K562 (cell line): ENCODE results near the gene TMEM11. TPM values are rescaled to one million over a fixed set of nuclear protein-coding genes. Genes with fewer than 3 reads are reported as not detected.

ENCODE experiments used
- ATAC-seq: fragments of 200-7000 bp; cut with Tn5 transposase; 3 replicates; pipeline ENCODE4 v1.9.1; 2020; ENCODE audit warnings: moderate library complexity
- BruUV-seq: library from RNA; stranded (reverse); fragments of 400-500 nt; replicated peaks from 2 replicates; lab custom pipeline; 2021; lab: Mats Ljungman, UMichigan
- CTCF ChIA-PET: fragments of 300-600 bp; formaldehyde crosslinking; extraction: SDS; loops from one replicate; lab custom pipeline; 2021; ENCODE audit warnings: low intra/inter-chr PET ratio; lab: Yijun Ruan, JAX
- POLR2A ChIA-PET: fragments of 300-600, 350-650 bp; sonication (Branson Sonifier 250); formaldehyde crosslinking; extraction: SDS; loops from one replicate; lab custom pipeline; 2021; ENCODE audit warnings: antibody characterized with exemption, inconsistent platforms; lab: Yijun Ruan, JAX
- DNase-seq, 4 experiments: peaks; one replicate each; pipeline versions ENCODE4 v3.0.0 to v3.0.0-alpha.2; 2011 to 2018; ENCODE audit warnings: low spot score in 3 of 4, mixed read lengths in 3 of 4; ENCODE audit errors: extremely low read depth in 1 of 4
- FAIRE-seq: peaks from 2 replicates; lab custom pipeline; 2011; peaks lifted over from hg19 to GRCh38; lab: Jason Lieb, UNC
- H2AFZ ChIP-seq: 2 replicates; pipeline ENCODE4 v1.6.0; 2011; ENCODE audit warnings: low read depth, low read length, control low read depth, inconsistent platforms
- H3K27ac ChIP-seq: fragments of 200-600 bp; 3 replicates; pipeline ENCODE4 v1.8.0; 2011; ENCODE audit warnings: low read depth, mild to moderate bottlenecking, control low read depth, inconsistent platforms, low read length, moderate library complexity, mixed read lengths; ENCODE audit errors: extremely low read depth
- H3K27me3 ChIP-seq, 2 experiments: fragments of 300-600 bp in 1 of 2; 2 replicates in 1 of 2; 3 replicates in 1 of 2; pipeline versions ENCODE4 v1.6.0 to v1.8.0; 2011; ENCODE audit warnings: inconsistent platforms in 2 of 2, low read length in 2 of 2, mild to moderate bottlenecking in 1 of 2, mixed read lengths in 1 of 2, moderate library complexity in 1 of 2; ENCODE audit not compliant: control insufficient read depth in 2 of 2, insufficient read depth in 2 of 2
- H3K36me3 ChIP-seq: fragments of 300-600 bp; 3 replicates; pipeline ENCODE4 v1.8.0; 2011; ENCODE audit warnings: mild to moderate bottlenecking, low read length, inconsistent platforms; ENCODE audit not compliant: control insufficient read depth, insufficient read depth
- H3K4me1 ChIP-seq, 2 experiments: fragments of 200-600 bp in 1 of 2; replicated peaks in 1 of 2; 2 replicates in 1 of 2; 3 replicates in 1 of 2; pipeline versions ENCODE4 v1.5.1 to v1.8.0; 2011; ENCODE audit warnings: inconsistent platforms in 2 of 2, low read length in 2 of 2, mild to moderate bottlenecking in 1 of 2, mixed read lengths in 1 of 2, moderate library complexity in 1 of 2; ENCODE audit not compliant: control insufficient read depth in 2 of 2, insufficient read depth in 2 of 2
- H3K4me2 ChIP-seq: 2 replicates; pipeline ENCODE4 v1.6.1; 2011; ENCODE audit warnings: low read length, control low read depth, inconsistent platforms, mixed read lengths; ENCODE audit not compliant: insufficient read depth
- H3K4me3 ChIP-seq: fragments of 200-600 bp; sonication (generic), shearing (Covaris generic); 2 replicates; pipeline ENCODE4 v1.5.1; 2016; ENCODE audit warnings: control low read depth, inconsistent platforms
- H3K79me2 ChIP-seq: fragments of 200-600 bp; 3 replicates; pipeline ENCODE4 v1.8.0; 2011; ENCODE audit warnings: low read length, inconsistent platforms; ENCODE audit not compliant: control insufficient read depth, insufficient read depth
- H3K9ac ChIP-seq, 2 experiments: 2 replicates each; pipeline versions ENCODE4 v1.6.0 to v1.6.1; 2011; ENCODE audit warnings: low read depth in 2 of 2, low read length in 2 of 2, control low read depth in 1 of 2, inconsistent platforms in 1 of 2, mild to moderate bottlenecking in 1 of 2, mixed read lengths in 1 of 2; ENCODE audit not compliant: insufficient read depth in 1 of 2
- H3K9me1 ChIP-seq: one replicate; pipeline ENCODE4 v1.6.0; 2011; ENCODE audit warnings: inconsistent platforms, mild to moderate bottlenecking, low read length, moderate library complexity; ENCODE audit not compliant: control insufficient read depth, insufficient read depth
- H3K9me3 ChIP-seq: replicated peaks from 2 replicates; pipeline ENCODE4 v1.5.1; 2011; ENCODE audit warnings: low read depth, low read length, inconsistent platforms; ENCODE audit not compliant: control insufficient read depth, insufficient read depth
- H4K20me1 ChIP-seq: replicated peaks from 2 replicates; pipeline ENCODE4 v1.6.1; 2011; ENCODE audit warnings: low read length, inconsistent platforms, mixed read lengths; ENCODE audit not compliant: control insufficient read depth, insufficient read depth
- CBX5 ChIP-seq: IDR thresholded peaks from 2 replicates; pipeline ENCODE4 v1.6.1; 2014; ENCODE audit warnings: low read depth, borderline replicate concordance
- EP400 ChIP-seq: fragments of 450-650 bp; IDR thresholded peaks from 2 replicates; pipeline ENCODE4 v1.6.1; 2017; ENCODE audit warnings: antibody characterized with exemption, mild to moderate bottlenecking, moderate library complexity
- FOXA3 ChIP-seq, 2 experiments: fragments of 450-650 bp in 1 of 2; sonication (generic) in 1 of 2; formaldehyde crosslinking; IDR thresholded peaks in 1 of 2; conservative IDR thresholded peaks in 1 of 2; 2 replicates each; pipeline versions ENCODE4 v1.4.0 to v1.8.0; 2020 to 2022; ENCODE audit warnings: mild to moderate bottlenecking in 2 of 2, missing genetic modification reagents in 1 of 2
- HIVEP1 ChIP-seq: fragments of 250-450 bp; sonication (Bioruptor Pico); IDR thresholded peaks from 2 replicates; pipeline ENCODE4 v1.4.0; 2020; ENCODE audit warnings: mild to moderate bottlenecking
- MGA ChIP-seq: fragments of 450-650 bp; IDR thresholded peaks from 2 replicates; pipeline ENCODE4 v1.6.1; 2016; ENCODE audit warnings: mild to moderate bottlenecking, moderate library complexity
- NBN ChIP-seq: fragments of 450-650 bp; IDR thresholded peaks from 2 replicates; pipeline ENCODE4 v1.6.1; 2016; ENCODE audit warnings: low read depth, mild to moderate bottlenecking
- NFIX ChIP-seq: fragments of 250-450 bp; sonication (Bioruptor Pico); IDR thresholded peaks from 2 replicates; pipeline ENCODE4 v1.4.0; 2020; ENCODE audit warnings: low read depth, mild to moderate bottlenecking, moderate library complexity
- NR2F6 ChIP-seq: fragments of 450-650 bp; formaldehyde crosslinking; IDR thresholded peaks from 2 replicates; pipeline ENCODE4 v1.4.0; 2020; ENCODE audit warnings: mild to moderate bottlenecking
- POLR2A ChIP-seq: fragments of 450-650 bp; conservative IDR thresholded peaks from 2 replicates; pipeline ENCODE4 v1.6.1; 2016
- SAP30 ChIP-seq: fragments of 200-600 bp; sonication (generic); IDR thresholded peaks from 2 replicates; pipeline ENCODE4 v1.6.1; 2012; ENCODE audit warnings: borderline replicate concordance, low read depth, mild to moderate bottlenecking, moderate library complexity, low read length, control low read depth, inconsistent platforms; ENCODE audit not compliant: insufficient read depth, poor library complexity, severe bottlenecking
- SETDB1 ChIP-seq: IDR thresholded peaks from one replicate; pipeline ENCODE4 v1.6.1; 2012; ENCODE audit warnings: low read length, control low read depth, inconsistent platforms
- ZKSCAN8 ChIP-seq: fragments of 200-800 bp; sonication (Bioruptor generic); IDR thresholded peaks from 2 replicates; pipeline ENCODE4 v1.6.1; 2016; ENCODE audit warnings: missing genetic modification characterization, missing compliant biosample characterization
- WGBS: fragments of 100-300 bp; shearing (Covaris generic); methylation state at CpG from one replicate; pipeline ENCODE4 v1.1.6; 2016; ENCODE audit warnings: low coverage, mixed read lengths; ENCODE audit not compliant: insufficient coverage; ENCODE audit errors: missing lambda C conversion rate; 5-methylcytosine and 5-hydroxymethylcytosine counted together
- in situ Hi-C: fragments of 300-500 bp; cut with MboI; formaldehyde crosslinking; loops from 4 replicates; pipeline ENCODE4 v1.15.0; 2018; ENCODE audit warnings: inconsistent platforms, mixed read lengths
- intact Hi-C: fragments of 100-400 bp; cut with micrococcal nuclease; formaldehyde crosslinking; loops from 2 replicates; pipeline ENCODE4 v1.14.2; 2022
- polyA plus RNA-seq, 8 experiments: library from polyadenylated mRNA; depleted of rRNA in 4 of 8; stranded (reverse) in 5 of 8; unstranded in 3 of 8; fragments of >200 nt; fragmentation: Nextera tagmentation in 2 of 8; fragmentation: Illumina TruSeq in 1 of 8; extraction: Ambion mirVana in 2 of 8; extraction: Trizol in 1 of 8; gene quantifications; 2 replicates each; pipeline versions ENCODE4 v1.2.1 to v1.2.3, GENCODE V29; 2011 to 2014; ENCODE audit warnings: inconsistent platforms in 1 of 8, missing spikeins in 1 of 8
- total RNA-seq, 7 experiments: library from RNA; depleted of rRNA in 6 of 7; stranded (reverse); fragments of >200 nt in 6 of 7; fragmentation: Illumina TruSeq in 2 of 7; extraction: Trizol in 2 of 7; gene quantifications; 2 replicates each; pipeline versions ENCODE4 v1.2.1 to v1.2.3, GENCODE V29; 2011 to 2021; ENCODE audit warnings: low replicate concordance in 1 of 7

Gene TMEM11
- total and polyA plus RNA-seq, 9 of the 15 experiments (the other 6 are each of a cell fraction or from before 2014, with no cell fraction given) = 12.0 to 40.7 (median 30.0) TPM

- Histone ChIP-seq H3K9me3 (no peaks in the 10 kb centered on the region), H3K9me1 (no peaks in the 10 kb centered on the region), H3K36me3 (peaks cover 21% of the 10 kb centered on the region; the same call in 2 of the 3 replicates), H3K79me2 (peaks cover 85% of the 10 kb centered on the region), H3K27me3 (no peaks in the 10 kb centered on the region), H3K4me3 (no peak overlapping the region), H3K4me2 (no peak overlapping the region), H3K9ac (peak overlapping the region in 1 of 2 experiments; percentile 76; a peak in 2 of 4 replicates), H2AFZ (no peak overlapping the region), H4K20me1 (peaks cover 39% of the 10 kb centered on the region), H3K27ac (no peak overlapping the region), H3K4me1 (peaks cover 0 to 17% of the 10 kb centered on the region in 2 experiments; a peak in 4 of 5 replicates)
- no TSS peak for BruUV-seq
- in situ Hi-C loops = no loop called here
- ATAC-seq (no peak), DNase-seq (no peak), FAIRE-seq (no peak)
- ChIA-PET CTCF (no interaction called here), POLR2A (no interaction called here)
- intact Hi-C loops = no loop called here
- WGBS = 91% methylated on average over 9 of the region's 9 CpGs
- TF ChIP-seq NFIX (CRISPR knock-in tag) = no peak
- no peak for TF ChIP-seq EP400
- TF ChIP-seq FOXA3 (CRISPR knock-in tag; conservative IDR thresholded peaks at IDR 0.05 in 1 of 2, IDR thresholded peaks at IDR 0.05 in 1 of 2) = no peak
- TF ChIP-seq NBN = no peak
- no peak for TF ChIP-seq MGA
- no peak for TF ChIP-seq HIVEP1 (CRISPR knock-in tag)
- no peak for TF ChIP-seq NR2F6 (CRISPR knock-in tag)
- TF ChIP-seq CBX5 = no peak
- no peak for TF ChIP-seq POLR2A
- TF ChIP-seq ZKSCAN8 = no peak
- no peak for TF ChIP-seq SAP30
- TF ChIP-seq SETDB1 = no peak
These were observed 9.0 kb downstream of the TMEM11 start for GRCh38 chr17:21204935-21205334.
